Glomerular endothelial cell (primary cell): ENCODE data around the gene RNF169. TPM values are rescaled to one million over a fixed set of nuclear protein-coding genes. Genes with fewer than 3 reads are reported as not detected.
A peak's percentile ranks its signal among the peaks of the same experiment; 100 is the strongest.
"Not testable (repeated sequence)": the region's sequence is repeated elsewhere in the genome, so short reads cannot be mapped to it uniquely, and the experiment has no call there.

Source experiments
- DNase-seq: peaks from one replicate; pipeline ENCODE4 v3.0.0-alpha.2; 2011; ENCODE audit warnings: low read depth, low spot score; ENCODE audit errors: extremely low read depth
- total RNA-seq: library from RNA; depleted of rRNA; stranded (reverse); fragments of >200 nt; gene quantifications from 2 replicates; pipeline ENCODE4 v1.2.3, GENCODE V29; 2015

The RNF169 gene
- total RNA-seq, 1 donor from 2014 or later: 23.7 TPM

DNA sequence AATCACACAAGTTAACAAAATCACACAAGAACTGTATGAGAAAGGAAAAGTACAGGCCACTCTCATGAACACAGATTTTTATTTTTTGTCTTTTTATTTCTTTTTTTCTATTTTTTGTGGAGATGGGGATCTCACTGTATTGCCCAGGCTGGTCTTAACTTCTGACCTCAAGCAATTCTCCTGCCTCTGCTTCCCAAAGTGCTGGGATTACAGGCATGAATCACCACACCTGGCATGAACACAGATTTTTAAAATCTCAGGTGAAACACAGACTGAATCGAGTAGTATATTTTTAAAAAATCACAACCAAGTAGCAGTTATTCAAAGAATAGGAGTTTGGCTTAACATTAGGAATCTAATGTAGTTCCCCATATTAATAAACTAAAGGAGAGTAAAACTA is 18.3 kb downstream of the RNF169 start:
- DNase-seq: no peak

- DNase-seq: not testable (repeated sequence)
These were observed 19.6 kb downstream of the RNF169 start for GRCh38 chr11:74768172-74768651.

GRCh38 chr11:74769055-74769707 is 20.5 kb downstream of the RNF169 start:
- DNase-seq: no peak

GRCh38 chr11:74770456-74770855 is 21.8 kb downstream of the RNF169 start:
- DNase-seq: peak; percentile 77

- DNase-seq: no peak
These were observed 22.5 kb downstream of the RNF169 start for GRCh38 chr11:74771139-74771538.

DNA sequence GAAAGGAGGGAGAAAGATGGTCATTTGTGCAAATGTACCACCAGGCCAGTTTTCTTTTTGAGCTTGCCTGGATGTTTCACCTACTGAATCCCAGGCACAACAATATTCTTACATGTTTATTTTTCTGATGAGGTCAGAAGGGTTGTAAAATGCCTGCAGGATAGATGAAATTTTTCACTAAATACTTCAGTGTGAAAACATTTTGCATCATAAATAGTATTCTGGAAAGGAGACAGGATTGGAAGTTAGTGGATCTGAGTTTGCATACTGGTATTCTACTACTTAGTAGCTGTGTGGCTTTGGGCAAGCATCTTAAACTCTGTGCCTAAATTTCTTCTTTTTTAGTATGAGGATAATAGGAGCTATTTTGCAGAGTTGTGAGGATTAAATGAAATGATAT is 24.8 kb downstream of the RNF169 start:
- DNase-seq: no peak

DNA sequence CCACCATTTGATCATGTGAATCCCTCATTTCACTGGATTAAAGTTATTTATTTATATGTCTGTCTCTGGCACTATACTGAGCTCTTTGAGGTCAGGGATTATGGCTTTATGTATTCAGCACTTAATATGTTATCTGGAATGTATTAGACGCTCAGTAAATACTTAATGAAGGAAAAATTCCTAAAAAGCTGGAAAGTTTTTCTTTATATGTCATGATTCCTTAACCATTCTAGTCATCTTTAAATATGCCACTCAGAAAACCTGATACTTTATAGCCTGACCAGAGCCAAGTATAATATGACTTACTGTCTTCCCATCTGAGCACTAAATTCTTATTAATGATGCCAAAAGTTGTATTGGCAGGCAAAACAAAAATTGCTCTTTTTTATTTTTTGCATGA is 27.1 kb downstream of the RNF169 start:
- no peak for DNase-seq

- no peak for DNase-seq
These were observed 27.9 kb downstream of the RNF169 start for GRCh38 chr11:74776546-74776945.

- DNase-seq: no peak
These were observed 28.4 kb downstream of the RNF169 start for GRCh38 chr11:74777038-74777437.

GRCh38 chr11:74777877-74778276 is 29.2 kb downstream of the RNF169 start:
- no peak for DNase-seq

- no peak for DNase-seq
These were observed 29.9 kb downstream of the RNF169 start for GRCh38 chr11:74778581-74778980.

GRCh38 chr11:74780248-74781005 is 31.8 kb downstream of the RNF169 start:
- DNase-seq: no peak

DNA sequence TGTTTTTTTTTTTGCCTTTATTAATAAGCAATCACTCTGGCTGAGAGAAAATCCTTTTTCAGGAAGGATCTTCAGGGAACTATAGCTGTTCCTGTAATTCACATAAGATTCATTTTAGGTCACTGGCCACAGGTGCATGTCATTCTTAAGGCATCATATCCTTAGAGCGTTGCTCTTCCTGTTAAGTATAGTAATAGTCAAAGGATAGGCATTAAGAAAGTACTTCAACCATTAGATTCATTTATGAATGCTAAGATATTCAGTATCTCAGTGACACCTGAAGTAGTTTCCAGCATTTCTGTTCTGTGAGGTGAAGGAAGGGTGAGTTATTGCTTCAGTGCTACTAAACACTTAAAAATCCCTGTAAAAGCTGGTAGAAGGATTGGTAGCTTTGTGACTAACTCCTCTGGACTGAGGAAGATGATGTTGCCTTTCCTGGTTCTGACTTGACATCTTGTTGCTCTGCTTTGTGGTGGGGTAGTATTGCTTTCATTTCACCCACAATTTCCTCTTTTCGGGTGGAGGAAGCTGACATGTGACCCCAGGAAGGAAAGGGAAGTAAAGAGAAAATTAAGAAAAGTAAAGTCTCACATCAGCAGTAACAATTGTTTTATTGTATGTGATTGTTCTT is 34.7 kb downstream of the RNF169 start:
- DNase-seq: no peak

DNA sequence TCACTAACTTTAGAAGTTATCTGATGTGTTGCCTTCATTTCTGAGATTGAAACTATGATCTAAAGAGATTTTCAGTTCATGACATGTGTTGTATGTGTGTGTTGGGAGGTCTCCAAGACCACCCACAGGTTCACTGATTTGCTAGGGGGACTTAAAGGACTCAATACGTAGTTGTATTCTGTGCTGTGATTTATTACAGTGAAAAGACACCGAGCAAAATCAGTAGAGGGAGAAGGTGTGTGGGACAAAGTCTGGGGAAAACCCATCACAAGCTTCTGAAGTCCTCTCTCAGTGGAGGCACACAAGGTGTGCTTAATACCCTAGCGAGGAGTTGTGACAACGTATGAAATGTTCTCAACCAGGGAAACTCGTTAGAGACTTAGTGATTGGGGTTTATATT is 35.6 kb downstream of the RNF169 start:
- DNase-seq: no peak

GRCh38 chr11:74784726-74785125 is 36.1 kb downstream of the RNF169 start:
- DNase-seq: no peak

GRCh38 chr11:74786574-74786973 is 37.9 kb downstream of the RNF169 start:
- DNase-seq: no peak

GRCh38 chr11:74791333-74792100 is 42.9 kb downstream of the RNF169 start:
- DNase-seq: no peak

- no peak for DNase-seq
These were observed 57.6 kb downstream of the RNF169 start for GRCh38 chr11:74806267-74806666.

DNA sequence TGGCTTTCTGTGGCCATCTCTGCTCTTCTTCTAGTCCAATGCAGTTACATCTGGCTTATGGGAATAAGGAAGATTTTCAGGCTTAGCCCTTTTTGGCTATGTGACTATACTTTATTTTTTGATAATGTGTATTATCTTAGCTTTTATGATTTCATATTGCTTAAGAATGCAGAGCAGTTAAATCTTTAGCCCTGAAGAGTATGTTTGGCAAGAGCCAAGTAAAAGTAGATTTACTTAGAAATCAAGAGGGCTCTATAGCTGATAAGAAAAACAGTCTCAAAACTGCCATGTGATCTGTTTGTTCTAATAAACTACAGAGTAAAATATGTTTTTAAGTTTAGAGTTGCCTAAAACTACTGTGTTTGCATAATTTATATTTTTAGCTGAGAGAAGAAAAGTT is 61.2 kb downstream of the RNF169 start:
- no peak for DNase-seq

- DNase-seq: no peak
These were observed 67.3 kb downstream of the RNF169 start for GRCh38 chr11:74815966-74816365.

DNA sequence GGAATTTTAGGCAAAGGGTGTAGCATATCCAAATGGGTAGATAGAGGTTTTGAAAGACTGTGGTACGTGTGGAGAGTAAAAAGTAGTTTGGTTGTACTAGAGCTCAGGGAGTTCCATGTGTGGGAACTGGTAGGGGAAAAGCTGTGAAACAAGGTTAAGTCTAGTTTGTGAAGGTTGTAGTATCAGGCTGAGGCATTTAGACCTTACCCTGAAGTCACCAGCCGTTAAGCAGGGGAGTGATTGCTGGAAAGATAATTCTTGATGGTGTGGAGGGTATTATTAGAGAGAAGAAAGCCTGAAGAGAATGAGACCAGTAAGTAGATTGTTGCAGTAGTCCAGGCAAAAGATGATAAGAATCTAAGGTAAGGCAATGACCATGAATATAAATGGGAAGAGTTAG is 68.0 kb downstream of the RNF169 start:
- DNase-seq: no peak
